B cell (primary cell): Measurements from ENCODE around the gene CLDN25. TPM values are rescaled to one million over a fixed set of nuclear protein-coding genes. Genes with fewer than 3 reads are reported as not detected.

Experiments
- ATAC-seq: fragments of 200-7000 bp; cut with Tn5 transposase; one replicate; pipeline ENCODE4 v1.10.0; 2021; ENCODE audit warnings: low read depth, mild to moderate bottlenecking, moderate number of reproducible peaks, moderate library complexity
- CTCF ChIA-PET: fragments of 350-600 bp; sonication (Branson Sonifier 250); formaldehyde crosslinking; loops from one replicate; lab custom pipeline; 2021; ENCODE audit warnings: antibody characterized with exemption, inconsistent platforms; lab: Charles Lee
- POLR2A ChIA-PET: fragments of 350-600 bp; sonication (Branson Sonifier 250); formaldehyde crosslinking; loops from one replicate; lab custom pipeline; 2021; ENCODE audit warnings: antibody characterized with exemption; lab: Charles Lee
- DNase-seq: peaks from one replicate; pipeline ENCODE4 v3.0.0; 2013
- H2AFZ ChIP-seq: 2 replicates; pipeline ENCODE4 v1.6.1; 2012; ENCODE audit warnings: mild to moderate bottlenecking, low read depth, low read length; ENCODE audit not compliant: insufficient read depth, poor library complexity, severe bottlenecking
- H3K27ac ChIP-seq, 2 donors: 1 replicate in 1 of 2; 2 replicates in 1 of 2; pipeline ENCODE4 v1.5.1; 2012 to 2013; ENCODE audit warnings: low read length in 2 of 2, mild to moderate bottlenecking in 2 of 2, moderate library complexity in 1 of 2
- H3K27me3 ChIP-seq, 4 experiments: fragments of 200-600 bp in 1 of 4; sonication (generic) in 1 of 4; replicated peaks in 1 of 4; 1 replicate in 2 of 4; 2 replicates in 2 of 4; pipeline versions ENCODE4 v1.6.1 to v1.7.0; 2013 to 2016; ENCODE audit warnings: low read length in 3 of 4, mild to moderate bottlenecking in 2 of 4, mixed read lengths in 1 of 4, moderate library complexity in 1 of 4; ENCODE audit not compliant: insufficient read depth in 4 of 4, control insufficient read depth in 3 of 4; ENCODE audit errors: control extremely low read depth in 1 of 4
- H3K36me3 ChIP-seq, 2 experiments: replicated peaks in 1 of 2; 1 replicate in 1 of 2; 2 replicates in 1 of 2; pipeline versions ENCODE4 v1.6.1 to v1.7.1; 2013; ENCODE audit warnings: low read length in 1 of 2; ENCODE audit not compliant: insufficient read depth in 2 of 2, control insufficient read depth in 1 of 2; ENCODE audit errors: control extremely low read depth in 1 of 2, extremely low read depth in 1 of 2
- H3K4me1 ChIP-seq, 2 donors: fragments of 200-600 bp in 1 of 2; sonication (generic) in 1 of 2; 1 replicate in 1 of 2; 2 replicates in 1 of 2; pipeline versions ENCODE4 v1.5.1 to v1.6.1; 2013 to 2017; ENCODE audit warnings: low read length in 2 of 2; ENCODE audit not compliant: control insufficient read depth in 2 of 2, insufficient read depth in 2 of 2
- H3K4me2 ChIP-seq: replicated peaks from 2 replicates; pipeline ENCODE3; 2012; ENCODE audit warnings: mild to moderate bottlenecking, low read depth, low read length; ENCODE audit not compliant: poor library complexity, severe bottlenecking
- H3K4me3 ChIP-seq, 5 experiments: fragments of 200-600 bp in 1 of 5; sonication (generic) in 1 of 5; 1 replicate in 3 of 5; 2 replicates in 2 of 5; pipeline versions ENCODE4 v1.5.1 to v1.7.0; 2011 to 2016; ENCODE audit warnings: low read length in 4 of 5, mild to moderate bottlenecking in 4 of 5, low read depth in 2 of 5, control low read depth in 1 of 5, moderate library complexity in 1 of 5; ENCODE audit not compliant: insufficient read depth in 1 of 5; ENCODE audit errors: control extremely low read depth in 1 of 5, extremely low read depth in 1 of 5
- H3K79me2 ChIP-seq: fragments of 200-600 bp; sonication (generic); one replicate; pipeline ENCODE4 v1.6.0; 2016; ENCODE audit warnings: low read length; ENCODE audit not compliant: control insufficient read depth, insufficient read depth
- H3K9ac ChIP-seq: fragments of 200-600 bp; sonication (generic); 2 replicates; pipeline ENCODE4 v1.6.1; 2017; ENCODE audit warnings: mild to moderate bottlenecking, low read length, moderate library complexity
- H3K9me3 ChIP-seq, 3 donors: one replicate each; pipeline versions ENCODE4 v1.6.1 to v1.7.1; 2013; ENCODE audit warnings: low read length in 2 of 3; ENCODE audit not compliant: control insufficient read depth in 2 of 3, insufficient read depth in 1 of 3; ENCODE audit errors: control extremely low read depth in 1 of 3
- H4K20me1 ChIP-seq: 2 replicates; pipeline ENCODE4 v1.6.0; 2012; ENCODE audit warnings: mild to moderate bottlenecking, low read length; ENCODE audit not compliant: insufficient read depth, control insufficient read depth, poor library complexity, severe bottlenecking
- H3K27ac Mint-ChIP-seq: one replicate; pipeline ENCODE4 v1.8.0; 2021; ENCODE audit warnings: mixed read lengths
- H3K27me3 Mint-ChIP-seq: one replicate; pipeline ENCODE4 v1.8.0; 2021; ENCODE audit warnings: mixed read lengths
- H3K4me1 Mint-ChIP-seq: one replicate; pipeline ENCODE4 v1.8.0; 2021; ENCODE audit warnings: mixed read lengths
- H3K4me3 Mint-ChIP-seq: one replicate; pipeline ENCODE4 v1.8.0; 2021; ENCODE audit warnings: mixed read lengths
- H3K9me3 Mint-ChIP-seq: one replicate; pipeline ENCODE4 v1.8.0; 2022; ENCODE audit warnings: mixed read lengths; ENCODE audit not compliant: insufficient read depth
- EZH2 ChIP-seq: IDR thresholded peaks from 2 replicates; pipeline ENCODE4 v1.6.1; 2012; ENCODE audit warnings: borderline replicate concordance, low read depth, mild to moderate bottlenecking, moderate library complexity, low read length; ENCODE audit not compliant: insufficient read depth, poor library complexity, severe bottlenecking
- WGBS: methylation state at CpG from one replicate; pipeline ENCODE4 v1.1.5; 2013; ENCODE audit warnings: missing lambda C conversion rate; ENCODE audit not compliant: insufficient coverage; 5-methylcytosine and 5-hydroxymethylcytosine counted together
- intact Hi-C: fragments of 100-400 bp; cut with micrococcal nuclease; formaldehyde crosslinking; loops from one replicate; pipeline ENCODE4 v1.10.0; 2022
- polyA plus RNA-seq: library from polyadenylated mRNA; depleted of rRNA; stranded (reverse); fragments of >200 nt; gene quantifications from 2 replicates; pipeline ENCODE4 v1.2.3, GENCODE V29; 2012
- total RNA-seq, 2 donors: library from RNA; stranded (reverse); fragments of 120-200 nt in 1 of 2; gene quantifications; 1 replicate in 1 of 2; 2 replicates in 1 of 2; pipeline versions ENCODE4 v1.2.3 to v1.2.4, GENCODE V29; 2013 to 2022
- TF ChIP-seq, protein P1 (sequence below): fragments of 200-600 bp; IDR thresholded peaks from one replicate; pipeline ENCODE4 v1.8.0; 2022; ENCODE audit warnings: antibody characterized with exemption, mild to moderate bottlenecking

CLDN25 gene
- total and polyA plus RNA-seq, 2 donors (not counting 1 experiment from before 2014, with no cell fraction given) = not detected

- no peaks in the 10 kb centered on the region for H3K27me3 Mint-ChIP-seq
- ChIA-PET CTCF (interaction anchor here (1.0 to 1.4 kb wide), 5 partner anchors 11 to 434 kb away, joined by 3 read pairs; no protein-coding TSS in a partner anchor), POLR2A (interaction anchor here (0.7 kb wide), 1 partner anchor 10 kb away, joined by 3 read pairs; no protein-coding TSS in a partner anchor)
- Histone ChIP-seq H3K4me2 (no peak overlapping the region), H3K36me3 (peaks cover 18 to 56% of the 10 kb centered on the region in 2 experiments), H3K27me3 (no peaks in the 10 kb centered on the region), H2AFZ (no peak overlapping the region), H3K27ac (no peak overlapping the region), H3K9ac (no peak overlapping the region), H3K9me3 (peaks cover 0 to 1% (median 0%) of the 10 kb centered on the region in 3 donors), H4K20me1 (no peaks in the 10 kb centered on the region), H3K4me1 (peaks cover 15 to 19% of the 10 kb centered on the region in 2 donors), H3K4me3 (no peak overlapping the region), H3K79me2 (peaks cover 3% of the 10 kb centered on the region)
- H3K9me3 Mint-ChIP-seq = no peaks in the 10 kb centered on the region
- WGBS = no CpG with 5 or more reads among the region's 3 CpGs
- peaks cover 18% of the 10 kb centered on the region for H3K4me1 Mint-ChIP-seq
- DNase-seq (no peak), ATAC-seq (no peak)
- H3K27ac Mint-ChIP-seq = peak overlapping the region; percentile 38
- intact Hi-C loops = loop anchor here (10.0 kb wide), 1 partner anchor 47 kb away; the partner anchor contains the start of gene USP28
- TF ChIP-seq, protein P1, sequence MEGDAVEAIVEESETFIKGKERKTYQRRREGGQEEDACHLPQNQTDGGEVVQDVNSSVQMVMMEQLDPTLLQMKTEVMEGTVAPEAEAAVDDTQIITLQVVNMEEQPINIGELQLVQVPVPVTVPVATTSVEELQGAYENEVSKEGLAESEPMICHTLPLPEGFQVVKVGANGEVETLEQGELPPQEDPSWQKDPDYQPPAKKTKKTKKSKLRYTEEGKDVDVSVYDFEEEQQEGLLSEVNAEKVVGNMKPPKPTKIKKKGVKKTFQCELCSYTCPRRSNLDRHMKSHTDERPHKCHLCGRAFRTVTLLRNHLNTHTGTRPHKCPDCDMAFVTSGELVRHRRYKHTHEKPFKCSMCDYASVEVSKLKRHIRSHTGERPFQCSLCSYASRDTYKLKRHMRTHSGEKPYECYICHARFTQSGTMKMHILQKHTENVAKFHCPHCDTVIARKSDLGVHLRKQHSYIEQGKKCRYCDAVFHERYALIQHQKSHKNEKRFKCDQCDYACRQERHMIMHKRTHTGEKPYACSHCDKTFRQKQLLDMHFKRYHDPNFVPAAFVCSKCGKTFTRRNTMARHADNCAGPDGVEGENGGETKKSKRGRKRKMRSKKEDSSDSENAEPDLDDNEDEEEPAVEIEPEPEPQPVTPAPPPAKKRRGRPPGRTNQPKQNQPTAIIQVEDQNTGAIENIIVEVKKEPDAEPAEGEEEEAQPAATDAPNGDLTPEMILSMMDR = no peak
- TF ChIP-seq EZH2 = no peak
- no peak overlapping the region for H3K4me3 Mint-ChIP-seq
Observed at GRCh38 chr11:113827477-113827876, 47.9 kb downstream of the CLDN25 start.

DNA sequence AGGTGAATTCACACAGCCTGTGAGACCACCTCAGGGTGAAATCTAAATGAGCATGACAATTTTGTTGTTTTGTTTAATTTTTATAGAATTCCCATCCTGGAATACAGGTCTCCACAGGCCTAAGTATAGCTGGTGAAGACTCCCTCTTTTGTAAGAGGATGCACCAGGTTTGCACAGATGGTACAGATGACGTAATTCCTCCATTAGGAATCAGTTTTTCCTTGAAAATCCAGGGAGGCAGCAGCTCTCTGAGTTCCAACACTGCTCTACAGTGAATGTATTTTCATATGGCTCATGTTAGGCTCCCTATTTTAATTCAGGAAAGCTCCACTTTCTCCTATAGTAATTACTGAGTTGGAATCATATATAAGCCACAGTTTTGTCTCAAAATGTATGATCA lies 48.6 kb downstream of the CLDN25 start:
- Histone ChIP-seq H3K36me3 (peaks cover 17 to 53% of the 10 kb centered on the region in 2 experiments), H3K4me2 (no peak overlapping the region), H2AFZ (no peak overlapping the region), H3K9ac (no peak overlapping the region), H4K20me1 (no peaks in the 10 kb centered on the region), H3K27ac (no peak overlapping the region), H3K4me1 (peaks cover 15 to 19% of the 10 kb centered on the region in 2 donors), H3K79me2 (peaks cover 3% of the 10 kb centered on the region), H3K27me3 (no peaks in the 10 kb centered on the region), H3K9me3 (peaks cover 0 to 1% (median 0%) of the 10 kb centered on the region in 3 donors), H3K4me3 (no peak overlapping the region)
- Mint-ChIP-seq H3K27me3 (no peaks in the 10 kb centered on the region), H3K27ac (no peak overlapping the region), H3K4me3 (no peak overlapping the region), H3K4me1 (peaks cover 21% of the 10 kb centered on the region), H3K9me3 (no peaks in the 10 kb centered on the region)
- intact Hi-C loops = loop anchor here (10.0 kb wide), 1 partner anchor 47 kb away; the partner anchor contains the start of gene USP28
- TF ChIP-seq EZH2 = no peak
- TF ChIP-seq, protein P1 = no peak
- ATAC-seq (no peak), DNase-seq (no peak)
- ChIA-PET CTCF (interaction anchor here (1.1 to 1.4 kb wide), 4 partner anchors 22 to 433 kb away, joined by 3 read pairs; no protein-coding TSS in a partner anchor), POLR2A (no interaction called here)
- 100% methylated on average over 1 of the region's 1 CpG for WGBS
